Caki2 (cell line): ENCODE data around the gene STN1. TPM values are rescaled to one million over a fixed set of nuclear protein-coding genes. Genes with fewer than 3 reads are reported as not detected.

Experiments
- DNase-seq: peaks from one replicate; pipeline ENCODE4 v3.0.0-alpha.2; 2015; ENCODE audit warnings: low read depth
- in situ Hi-C: cut with HindIII; loops from 2 replicates; pipeline ENCODE4 v1.10.0; 2016; ENCODE audit warnings: low sequenced_read_pairs, low pct_unique_long_range_greater_than_20kb, mixed read lengths
- total RNA-seq: library from RNA; depleted of rRNA; stranded (reverse); fragments of >200 nt; shearing (Covaris generic); gene quantifications from 2 replicates; pipeline ENCODE4 v1.2.3, GENCODE V29; 2014; ENCODE audit warnings: low replicate concordance

The STN1 gene
- total RNA-seq, 1 experiment from 2014 or later, result 34.5 TPM

GRCh38 chr10:103931603-103932002 lies 13.6 kb upstream of the STN1 start:
- in situ Hi-C loops, result no loop called here
- DNase-seq, result no peak

DNA sequence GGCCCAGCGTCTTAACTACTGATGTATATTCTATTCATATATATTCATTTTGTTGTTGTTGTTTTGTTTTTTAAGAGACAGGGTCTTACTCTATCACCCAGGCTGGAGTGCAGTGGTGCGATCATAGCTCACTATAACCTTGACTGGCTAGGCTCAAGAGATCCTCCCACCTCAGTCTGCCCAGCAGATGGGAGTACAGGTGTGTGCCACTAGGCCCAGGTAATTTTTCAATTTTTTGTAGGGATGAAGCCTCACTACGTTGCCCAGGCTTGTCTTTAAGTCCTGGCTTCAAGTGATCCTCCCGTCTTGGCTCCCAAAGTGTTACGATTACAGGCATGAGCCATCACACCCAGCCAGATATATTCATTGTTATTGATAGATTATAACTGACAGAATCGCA lies 12.9 kb upstream of the STN1 start:
- in situ Hi-C loops, result no loop called here
- DNase-seq, result no peak

GRCh38 chr10:103930449-103930848 lies 12.5 kb upstream of the STN1 start:
- no peak for DNase-seq
- in situ Hi-C loops, result no loop called here

GRCh38 chr10:103929381-103929921 lies 11.5 kb upstream of the STN1 start:
- in situ Hi-C loops, result no loop called here
- no peak for DNase-seq

GRCh38 chr10:103928784-103929183 lies 10.8 kb upstream of the STN1 start:
- in situ Hi-C loops, result no loop called here
- no peak for DNase-seq

- in situ Hi-C loops, result no loop called here
Observed at GRCh38 chr10:103926722-103927319, 8.8 kb upstream of the STN1 start.

DNA sequence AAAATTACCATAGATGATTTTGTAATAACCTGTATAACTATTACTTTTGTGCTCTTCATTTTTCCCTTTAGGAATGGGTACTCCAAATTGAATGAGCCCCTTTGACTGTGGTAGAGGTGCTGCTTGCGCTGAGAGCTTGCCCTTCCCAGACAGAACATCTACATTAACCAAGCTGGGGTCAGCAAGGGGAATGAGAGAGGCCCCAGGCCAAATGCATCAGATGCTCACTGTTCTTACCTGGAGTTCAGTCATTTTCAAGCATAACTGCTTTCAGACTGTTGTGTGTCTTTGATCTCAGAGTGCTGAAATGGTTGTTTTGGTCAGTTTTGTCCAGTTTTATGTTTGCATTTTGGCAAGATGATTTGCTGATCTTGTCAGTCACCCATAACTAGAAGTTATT lies 7.6 kb upstream of the STN1 start:
- in situ Hi-C loops, result no loop called here
- no peak for DNase-seq

More at GRCh38 chr10:103926722-103927319, 8.8 kb upstream of the STN1 start:
- DNase-seq, result no peak

DNA sequence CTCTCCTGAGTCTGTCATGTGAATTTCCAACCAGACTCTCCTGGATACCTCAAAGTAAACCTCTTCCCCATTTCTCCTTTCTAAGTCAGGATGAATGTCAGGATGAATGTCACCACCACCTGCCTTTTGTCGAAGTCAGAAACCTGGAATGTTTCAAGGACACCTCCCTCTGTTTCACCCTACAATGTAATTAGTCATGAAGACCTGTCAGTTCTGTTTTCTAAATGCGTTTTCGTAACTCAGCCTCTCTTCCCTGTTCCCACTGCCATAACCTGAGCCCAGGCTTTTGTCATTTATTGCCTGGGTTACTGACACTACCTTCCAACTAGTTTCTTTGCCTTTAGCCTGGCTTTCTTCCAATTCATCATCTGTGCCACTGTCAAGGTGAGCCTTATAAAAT lies 5.5 kb upstream of the STN1 start:
- no peak for DNase-seq
- in situ Hi-C loops, result no loop called here

GRCh38 chr10:103922659-103923058 lies 4.7 kb upstream of the STN1 start:
- in situ Hi-C loops, result no loop called here

DNA sequence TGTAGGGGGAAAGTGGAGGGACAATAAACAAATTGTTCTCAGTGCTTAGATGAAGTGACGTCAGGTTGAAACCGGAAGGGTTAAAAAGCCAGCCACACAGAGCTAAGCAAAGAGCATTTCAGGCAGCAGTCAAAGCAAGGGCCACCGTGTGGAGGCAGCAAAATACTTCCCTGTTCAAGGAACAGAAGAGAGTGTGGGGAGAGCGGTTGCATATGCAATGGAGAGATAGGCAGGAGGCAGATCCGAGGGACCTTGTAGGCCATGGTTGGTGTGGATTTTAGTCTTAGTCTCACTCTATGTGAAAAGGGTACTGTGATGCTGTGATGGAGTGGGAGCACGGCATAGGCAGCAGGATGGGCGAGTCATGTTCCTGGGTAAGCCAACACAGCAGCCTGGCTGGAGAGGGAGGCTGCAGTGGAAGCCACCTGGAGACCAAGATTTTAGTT lies 3.8 kb upstream of the STN1 start:
- DNase-seq, result no peak
- in situ Hi-C loops, result no loop called here

More at GRCh38 chr10:103922659-103923058, 4.7 kb upstream of the STN1 start:
- no peak for DNase-seq

DNA sequence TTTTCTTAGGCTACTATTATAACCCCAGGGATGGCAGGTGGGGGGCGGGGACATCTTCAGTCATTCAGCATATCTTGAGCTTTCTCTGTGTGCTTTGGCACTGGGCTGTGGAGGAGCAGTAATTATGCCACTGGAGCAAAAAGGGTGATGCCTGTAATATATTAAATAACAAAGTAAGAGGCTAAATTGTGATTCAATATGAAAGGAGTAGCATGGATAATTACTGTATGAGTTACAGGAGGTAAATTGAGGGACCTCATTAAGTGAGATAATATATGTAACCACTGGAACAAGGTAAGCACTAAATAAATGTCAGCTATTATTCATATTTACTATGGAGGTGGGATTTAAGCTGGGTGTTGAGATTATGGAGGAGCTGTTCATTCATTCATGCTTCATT lies 3.3 kb upstream of the STN1 start:
- DNase-seq, result no peak
- in situ Hi-C loops, result no loop called here

DNA sequence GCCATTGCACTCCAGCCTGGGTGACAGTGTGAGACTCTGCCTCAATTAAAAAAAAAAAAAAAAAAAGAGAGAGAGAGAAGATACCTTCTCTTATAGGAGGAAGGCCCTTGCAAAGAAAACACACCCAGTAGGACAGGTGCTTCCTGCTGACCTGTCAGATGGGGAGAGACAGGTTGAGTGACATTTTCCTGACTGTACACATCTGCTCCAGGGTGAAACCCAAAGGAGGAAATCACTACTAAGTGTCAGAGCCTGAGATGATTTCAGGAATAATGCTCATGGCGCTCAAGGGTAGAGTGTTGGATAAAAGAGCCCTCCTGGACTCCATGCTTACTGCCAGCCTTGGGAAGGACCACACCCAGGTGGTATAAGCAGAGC lies 1.7 kb upstream of the STN1 start:
- in situ Hi-C loops, result no loop called here
- no peak for DNase-seq

DNA sequence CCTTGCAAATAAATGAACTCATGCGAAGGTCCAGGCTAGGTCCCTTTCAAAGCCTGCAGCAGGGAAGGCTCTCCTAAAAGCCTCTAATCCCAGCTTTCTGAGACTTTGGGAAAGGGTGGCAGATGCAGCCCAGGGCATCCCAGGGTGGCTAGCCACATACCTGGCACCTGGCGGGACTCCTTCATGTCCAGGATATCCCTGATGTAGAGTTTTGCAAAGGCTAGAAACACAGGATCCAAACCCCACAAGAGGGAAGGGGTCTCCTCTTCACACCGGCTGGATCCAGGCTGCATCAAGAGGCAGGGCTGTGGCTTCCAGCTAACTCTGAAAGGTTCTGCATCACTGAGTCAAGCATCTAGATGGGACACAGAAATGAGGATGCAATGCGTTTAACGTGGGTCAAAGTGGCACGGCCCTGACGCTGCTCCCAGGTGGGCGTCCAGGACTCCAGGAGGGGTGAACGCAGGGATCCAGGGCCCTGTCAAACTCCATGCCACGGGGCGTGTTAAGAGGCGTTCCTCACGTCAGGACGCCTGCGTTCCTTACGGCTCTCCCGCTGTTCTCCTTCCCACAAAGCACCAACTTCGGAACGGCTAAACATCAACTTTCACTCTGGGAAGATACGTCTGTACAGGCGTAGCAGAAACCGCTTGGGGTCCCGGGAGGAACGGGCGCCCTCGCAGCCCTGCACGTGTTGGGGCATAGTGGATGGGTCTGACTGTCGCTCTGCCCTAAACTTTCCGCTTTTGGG lies 507 bp downstream of the STN1 start:
- in situ Hi-C loops, result no loop called here
- no peak for DNase-seq

GRCh38 chr10:103916876-103917275 lies 1.1 kb downstream of the STN1 start:
- no peak for DNase-seq
- in situ Hi-C loops, result no loop called here

DNA sequence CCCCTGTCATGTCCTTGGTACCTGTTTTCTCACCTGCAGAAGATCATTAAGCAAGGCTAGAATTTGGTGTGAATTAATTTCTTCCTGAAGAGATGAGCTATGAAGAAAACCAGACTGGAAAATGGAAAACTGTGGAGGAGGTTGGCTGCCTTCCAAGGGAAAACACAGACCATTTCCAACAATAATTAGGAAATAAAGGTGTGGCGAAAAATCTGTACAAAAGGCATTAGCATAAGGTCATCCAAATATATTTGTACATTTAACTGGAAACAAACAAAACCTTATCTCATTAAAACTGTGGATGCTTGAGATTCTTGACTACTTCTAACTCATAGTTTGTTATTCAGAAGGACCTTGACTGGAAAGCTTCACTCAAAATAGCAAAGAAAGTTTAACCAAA lies 1.7 kb downstream of the STN1 start:
- DNase-seq, result no peak
- in situ Hi-C loops, result no loop called here

DNA sequence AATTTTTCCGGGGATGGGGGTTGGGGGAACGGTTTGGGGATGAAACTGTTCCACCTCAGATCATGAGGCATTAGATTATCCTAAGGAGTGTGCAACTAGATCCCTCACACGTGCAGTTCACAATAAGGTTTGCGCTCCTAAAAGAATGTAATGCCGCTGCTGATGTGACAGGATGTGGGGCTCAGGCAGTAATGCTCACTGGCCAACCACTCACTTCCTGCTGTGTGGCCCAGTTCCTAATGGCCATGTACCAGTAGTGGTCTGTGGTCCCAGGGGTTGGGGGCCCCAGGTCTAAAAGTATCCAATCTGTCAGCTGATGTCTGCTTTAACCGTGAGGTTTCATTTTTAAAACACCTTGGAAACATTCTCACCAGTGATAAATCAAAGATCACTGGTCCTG lies 2.2 kb downstream of the STN1 start:
- in situ Hi-C loops, result no loop called here
- DNase-seq, result no peak

- in situ Hi-C loops, result no loop called here
- DNase-seq, result no peak
Observed at GRCh38 chr10:103912759-103913158, 5.2 kb downstream of the STN1 start.

DNA sequence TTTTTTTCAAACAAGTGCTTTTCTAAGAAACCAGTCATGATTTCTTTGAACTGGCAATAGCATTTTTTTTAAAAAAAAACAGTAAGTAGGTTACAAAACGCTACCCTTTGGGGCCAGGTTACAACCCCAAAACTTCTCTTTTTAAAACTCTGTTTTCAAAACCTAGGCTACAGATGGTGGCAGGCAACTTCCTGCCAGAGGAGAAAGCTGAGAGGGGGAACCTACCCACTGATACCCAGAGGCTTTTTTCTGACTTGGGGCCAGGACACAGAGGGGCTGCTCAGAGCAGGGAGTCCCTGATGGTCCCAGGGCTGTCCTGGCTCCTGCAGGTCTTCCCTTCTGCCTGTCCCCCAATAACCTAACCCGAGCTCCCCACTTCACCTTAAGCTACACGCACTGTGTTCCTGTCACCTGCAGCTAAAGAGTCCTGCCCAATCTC lies 6.9 kb downstream of the STN1 start:
- in situ Hi-C loops, result no loop called here
- no peak for DNase-seq

- DNase-seq, result no peak
Observed at GRCh38 chr10:103910442-103911012, 7.5 kb downstream of the STN1 start.

More at GRCh38 chr10:103910442-103911012, 7.5 kb downstream of the STN1 start:
- in situ Hi-C loops, result no loop called here
